GM18909 (cell line): ENCODE data around the gene TSSK3.
A peak's percentile ranks its signal among the peaks of the same experiment; 100 is the strongest.

Experiments used
- ATAC-seq: cut with Tn5 transposase; IDR thresholded peaks from one replicate; pipeline ENCODE4 v1.9.1; 2021; ENCODE audit warnings: mild to moderate bottlenecking; ENCODE audit not compliant: unreplicated experiment, poor library complexity

The TSSK3 gene

GRCh38 chr1:32358435-32358834 lies 3.9 kb upstream of the TSSK3 start:
- ATAC-seq, result no peak

GRCh38 chr1:32361308-32361673 lies 1.0 kb upstream of the TSSK3 start:
- no peak for ATAC-seq

- no peak for ATAC-seq
Observed at GRCh38 chr1:32361674-32362473, 465 bp upstream of the TSSK3 start.

GRCh38 chr1:32363713-32364112 lies 1.4 kb downstream of the TSSK3 start:
- no peak for ATAC-seq

GRCh38 chr1:32364836-32365235 lies 2.5 kb downstream of the TSSK3 start:
- ATAC-seq, result no peak

- no peak for ATAC-seq
Observed at GRCh38 chr1:32365445-32365844, 3.1 kb downstream of the TSSK3 start.

GRCh38 chr1:32367912-32368635 lies 5.7 kb downstream of the TSSK3 start:
- no peak for ATAC-seq

GRCh38 chr1:32372149-32372756 lies 9.9 kb downstream of the TSSK3 start:
- ATAC-seq, result no peak

- ATAC-seq, result no peak
Observed at GRCh38 chr1:32373996-32374592, 11.8 kb downstream of the TSSK3 start.

GRCh38 chr1:32376199-32376598 lies 13.9 kb downstream of the TSSK3 start:
- no peak for ATAC-seq

GRCh38 chr1:32377541-32378220 lies 15.3 kb downstream of the TSSK3 start:
- no peak for ATAC-seq

- no peak for ATAC-seq
Observed at GRCh38 chr1:32380057-32380456, 17.7 kb downstream of the TSSK3 start.

GRCh38 chr1:32386676-32387392 lies 24.5 kb downstream of the TSSK3 start:
- ATAC-seq, result no peak

GRCh38 chr1:32388641-32389040 lies 26.3 kb downstream of the TSSK3 start:
- no peak for ATAC-seq

GRCh38 chr1:32390904-32391870 lies 28.8 kb downstream of the TSSK3 start:
- no peak for ATAC-seq

- ATAC-seq, result no peak
Observed at GRCh38 chr1:32392325-32392724, 30.0 kb downstream of the TSSK3 start.

- ATAC-seq, result no peak
Observed at GRCh38 chr1:32393136-32393535, 30.8 kb downstream of the TSSK3 start.

- peak; percentile 21 for ATAC-seq
Observed at GRCh38 chr1:32393832-32394140, 31.4 kb downstream of the TSSK3 start.
